ENCODE results near the gene FRMD6.

Gene FRMD6

GRCh38 chr14:51651388-51652167 lies at the start of gene FRMD6:
Gene FRMD6 (plus strand): TSS chr14:51651910. CDS start chr14:51689837, 37,927 bp downstream.
- in situ Hi-C loops (cut with HindIII; ENCODE audit: low sequenced_read_pairs), result no loop called here

DNA sequence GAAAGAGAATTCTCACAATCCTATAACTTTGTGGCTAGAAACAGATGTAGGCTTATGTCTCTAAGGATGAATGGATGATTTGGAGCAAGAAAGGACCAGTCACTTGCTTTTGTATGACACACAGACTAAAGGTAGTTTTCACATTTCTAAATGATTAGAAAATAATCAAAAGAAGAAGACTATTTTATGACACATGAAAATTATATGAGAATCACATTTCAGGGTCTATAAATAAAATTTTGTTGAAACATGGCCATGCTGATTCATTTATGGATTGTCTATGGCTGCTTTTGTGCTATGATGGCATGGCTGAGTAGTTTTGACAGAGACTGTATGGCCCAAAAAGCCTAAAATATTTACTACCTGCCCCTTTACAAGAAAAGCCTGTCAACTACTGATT lies 49.4 kb upstream of the FRMD6 start:
- in situ Hi-C loops (cut with HindIII; ENCODE audit: low sequenced_read_pairs), result no loop called here

DNA sequence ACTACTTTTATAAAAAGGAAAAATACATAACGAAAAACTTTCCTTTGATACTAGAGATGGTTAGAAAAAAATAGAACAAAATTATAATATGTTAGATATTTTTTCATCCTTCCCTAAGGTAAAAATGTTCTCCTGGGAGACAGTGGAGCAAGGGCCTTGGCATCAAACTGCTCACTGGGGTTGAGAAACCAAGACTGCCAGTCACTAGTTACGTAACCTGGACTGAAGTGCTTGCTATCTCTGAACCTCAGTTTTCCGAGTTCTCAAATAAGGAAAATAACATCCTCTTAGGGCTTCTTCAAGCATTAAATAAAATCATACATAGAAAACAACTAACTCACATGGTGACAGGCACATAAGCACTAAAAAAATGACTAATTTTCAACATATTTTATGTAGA lies 48.2 kb upstream of the FRMD6 start:
- in situ Hi-C loops (cut with HindIII; ENCODE audit: low sequenced_read_pairs), result no loop called here

DNA sequence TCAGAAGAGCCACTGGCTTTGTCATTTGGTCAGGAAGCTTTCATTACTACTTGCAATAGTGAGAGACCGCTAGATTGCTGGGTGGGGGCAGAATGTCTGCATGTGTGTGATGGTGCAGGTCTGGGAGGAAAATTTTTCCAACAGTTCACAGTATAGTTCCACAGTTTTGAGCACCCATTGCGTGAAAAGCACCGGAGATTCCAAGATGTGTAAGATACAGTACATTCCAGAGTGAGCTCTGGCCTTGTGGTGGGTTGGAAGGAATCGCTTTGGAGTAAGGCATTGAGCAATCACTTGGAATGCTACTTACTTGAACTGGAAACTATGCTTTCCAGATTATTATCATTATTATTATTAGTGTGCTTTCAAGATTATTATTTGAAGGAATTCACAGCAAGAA lies 47.6 kb upstream of the FRMD6 start:
- in situ Hi-C loops (cut with HindIII; ENCODE audit: low sequenced_read_pairs), result no loop called here

DNA sequence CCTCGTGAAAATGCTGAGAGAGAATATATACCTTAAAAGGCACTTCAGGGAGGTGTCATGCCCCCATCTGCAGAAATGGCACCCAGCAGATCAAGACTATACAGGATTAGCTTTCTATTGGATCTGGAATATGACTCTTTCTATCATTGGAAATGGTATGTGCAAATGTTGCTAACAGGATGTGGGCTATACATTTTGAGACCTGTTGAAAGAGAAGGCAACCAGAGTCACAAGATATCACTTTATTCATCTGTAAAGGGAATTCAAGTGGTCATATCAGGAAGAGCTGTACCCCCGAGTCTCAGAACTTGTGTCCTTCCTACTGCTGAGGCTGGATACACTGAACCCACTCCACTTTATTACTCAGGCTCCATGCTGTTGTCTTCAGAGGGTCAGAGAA lies 46.1 kb upstream of the FRMD6 start:
- in situ Hi-C loops (cut with HindIII; ENCODE audit: low sequenced_read_pairs), result no loop called here

DNA sequence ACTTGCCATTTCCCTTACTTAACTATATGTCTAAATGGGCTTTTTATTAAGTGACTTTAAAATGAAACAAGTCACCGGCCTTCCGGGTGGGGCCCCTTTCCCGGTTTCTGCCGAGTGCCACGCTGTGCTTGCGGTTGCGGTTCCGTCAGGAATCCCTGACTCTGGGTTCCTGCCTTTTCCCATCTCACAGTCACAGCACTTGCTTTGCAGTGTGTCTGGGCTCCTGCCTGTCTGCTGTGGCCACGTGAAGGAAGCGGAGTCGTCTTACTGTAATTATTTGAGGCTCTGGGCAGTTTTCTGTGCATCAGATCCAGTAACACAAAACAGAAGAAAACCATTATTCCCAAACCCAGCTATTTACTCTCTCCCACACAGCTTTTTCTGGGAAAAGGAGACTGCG lies 44.0 kb upstream of the FRMD6 start:
- in situ Hi-C loops (cut with HindIII; ENCODE audit: low sequenced_read_pairs), result no loop called here

GRCh38 chr14:51609251-51609954 lies 42.3 kb upstream of the FRMD6 start:
- in situ Hi-C loops (cut with HindIII; ENCODE audit: low sequenced_read_pairs), result no loop called here

DNA sequence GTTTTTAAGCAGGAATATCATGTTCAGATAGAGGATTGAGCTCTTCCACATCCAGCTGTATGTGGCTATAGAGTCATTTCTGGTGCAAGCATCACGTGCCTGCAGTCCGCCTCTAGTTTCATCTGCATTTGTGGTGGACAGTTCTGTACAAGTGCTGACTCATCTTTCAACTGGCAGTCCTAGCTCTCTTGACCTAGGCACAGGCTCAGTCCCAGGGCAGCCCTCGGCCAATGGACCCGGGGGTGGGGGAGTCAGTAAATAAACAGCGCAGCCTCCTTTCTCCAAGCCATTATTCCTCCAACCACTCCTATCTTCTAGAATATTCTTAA lies 41.8 kb upstream of the FRMD6 start:
- in situ Hi-C loops (cut with HindIII; ENCODE audit: low sequenced_read_pairs), result no loop called here

GRCh38 chr14:51610771-51611170 lies 40.9 kb upstream of the FRMD6 start:
- in situ Hi-C loops (cut with HindIII; ENCODE audit: low sequenced_read_pairs), result no loop called here

DNA sequence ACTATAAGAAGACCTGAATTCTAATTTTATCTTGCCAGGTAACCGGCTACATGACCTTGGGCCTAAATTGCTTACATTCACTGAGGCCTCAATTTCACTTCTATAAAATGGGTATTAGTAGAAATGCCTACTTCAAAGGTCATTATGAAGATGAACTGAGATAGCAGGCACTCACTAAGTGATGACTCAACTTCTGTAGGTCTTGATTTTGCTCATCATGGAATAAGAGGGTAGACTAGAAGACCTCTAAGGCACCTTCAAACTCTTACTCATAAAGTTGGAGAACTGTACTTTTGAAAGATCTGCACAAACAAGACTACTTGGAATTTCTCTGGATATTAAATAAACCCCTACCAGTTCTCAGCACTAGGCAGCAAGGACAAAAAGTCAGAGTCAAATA lies 39.3 kb upstream of the FRMD6 start:
- in situ Hi-C loops (cut with HindIII; ENCODE audit: low sequenced_read_pairs), result no loop called here

DNA sequence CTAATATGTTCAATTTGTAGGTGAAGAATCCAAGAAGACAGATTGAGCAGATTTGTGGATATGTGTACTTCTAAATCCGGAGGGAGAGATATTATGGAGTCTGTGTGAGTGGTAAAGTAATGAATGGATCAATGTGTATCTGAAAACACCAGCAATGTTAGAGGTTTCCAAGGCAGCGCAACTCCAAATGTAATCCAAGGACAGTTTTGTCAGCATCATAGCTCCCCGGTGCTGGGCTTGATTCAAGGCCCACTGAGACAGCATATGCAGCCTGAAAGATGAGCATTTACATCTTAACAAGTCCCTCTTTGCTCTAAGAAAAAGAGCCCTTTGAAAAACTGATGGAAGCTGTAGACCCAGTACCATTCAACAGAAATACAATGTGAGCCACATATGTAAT lies 38.3 kb upstream of the FRMD6 start:
- in situ Hi-C loops (cut with HindIII; ENCODE audit: low sequenced_read_pairs), result no loop called here

GRCh38 chr14:51614707-51615106 lies 37.0 kb upstream of the FRMD6 start:
- in situ Hi-C loops (cut with HindIII; ENCODE audit: low sequenced_read_pairs), result no loop called here

- in situ Hi-C loops (cut with HindIII; ENCODE audit: low sequenced_read_pairs), result no loop called here
Observed at GRCh38 chr14:51616256-51616655, 35.5 kb upstream of the FRMD6 start.

DNA sequence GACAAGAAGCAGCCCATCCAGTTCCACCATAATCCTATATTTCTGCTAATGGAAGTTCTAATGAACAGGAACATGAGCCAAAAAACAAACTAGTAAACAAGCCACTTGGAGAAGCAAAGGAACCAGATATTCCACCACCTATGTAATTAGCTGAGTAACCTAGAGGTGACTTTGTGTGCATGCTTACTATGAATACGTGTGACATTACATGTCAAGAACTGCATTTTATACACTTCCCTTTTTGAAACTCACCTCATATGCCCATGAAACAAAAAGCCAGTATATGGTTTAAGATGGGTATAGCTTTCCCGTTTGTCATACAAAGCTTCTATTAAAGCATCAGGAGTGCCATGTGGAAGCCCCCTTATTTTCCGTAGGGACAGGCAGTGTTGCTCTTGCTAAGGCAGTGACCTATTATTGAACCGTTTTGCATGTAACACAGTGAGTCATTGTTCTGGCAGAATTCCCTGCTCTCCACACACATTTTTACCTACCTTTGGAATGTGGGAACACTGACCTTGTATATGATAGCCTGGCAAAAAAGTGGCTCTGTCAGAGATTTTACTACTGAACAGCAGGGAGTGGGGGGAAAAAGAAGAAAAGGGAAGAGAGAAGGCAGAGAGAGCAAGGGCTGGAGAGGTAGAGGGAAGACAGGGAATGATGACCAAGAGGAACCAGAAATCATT lies 34.8 kb upstream of the FRMD6 start:
- in situ Hi-C loops (cut with HindIII; ENCODE audit: low sequenced_read_pairs), result no loop called here

DNA sequence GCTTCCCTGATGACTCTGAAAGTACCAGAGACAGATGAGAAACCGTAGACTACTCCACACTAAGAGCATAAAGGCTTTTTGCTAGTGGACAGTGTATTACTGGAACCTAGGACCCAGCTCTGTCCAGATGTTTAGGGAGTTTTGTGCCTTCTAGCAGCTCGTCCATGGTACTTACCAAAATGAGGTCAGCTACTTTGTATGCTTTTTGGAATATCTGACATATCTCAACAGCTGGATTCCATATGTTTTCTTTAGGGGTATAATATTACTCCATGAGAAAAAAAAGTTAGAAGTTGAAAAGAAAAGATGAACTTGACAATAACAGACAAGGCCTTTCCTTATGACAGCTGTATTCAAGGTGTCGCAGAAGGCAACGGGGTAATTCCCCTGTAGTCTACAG lies 32.1 kb upstream of the FRMD6 start:
- in situ Hi-C loops (cut with HindIII; ENCODE audit: low sequenced_read_pairs), result no loop called here

DNA sequence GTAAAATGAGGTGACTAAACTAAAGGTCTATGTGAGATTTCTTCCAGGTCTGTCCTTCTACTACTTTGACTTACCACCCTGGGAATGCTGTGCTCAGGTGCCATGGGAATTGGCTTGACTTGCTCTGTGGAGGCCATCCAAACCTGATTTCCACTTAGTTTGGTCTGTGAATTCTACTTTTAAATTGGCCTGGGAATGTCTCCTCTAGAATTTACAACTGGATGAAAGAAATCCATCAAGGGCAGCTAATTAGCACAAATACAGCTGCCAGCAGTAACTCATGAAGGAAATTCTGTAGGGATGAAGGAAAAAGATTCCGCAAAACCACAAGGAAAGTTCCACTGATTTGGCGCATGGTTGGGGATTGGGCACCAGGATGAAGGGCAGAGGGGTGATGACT lies 31.7 kb upstream of the FRMD6 start:
- in situ Hi-C loops (cut with HindIII; ENCODE audit: low sequenced_read_pairs), result no loop called here

DNA sequence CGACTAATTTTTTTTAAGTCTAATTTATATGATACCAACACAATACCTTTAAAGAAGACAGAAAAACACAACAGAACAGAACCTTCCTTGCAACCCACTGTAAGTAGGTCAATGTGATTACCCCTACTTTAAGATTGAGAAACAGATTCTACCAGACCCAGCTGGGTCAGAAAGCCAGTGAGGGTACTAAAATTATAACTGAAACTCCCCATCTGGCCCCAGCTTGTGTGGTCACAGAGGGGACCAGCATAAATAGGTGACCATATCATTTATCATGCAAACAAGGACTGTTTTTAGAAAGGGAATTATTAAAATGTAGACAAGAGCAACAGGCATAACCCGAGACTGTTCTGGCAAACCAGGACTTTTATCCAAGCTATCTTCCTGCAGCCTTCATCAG lies 30.1 kb upstream of the FRMD6 start:
- in situ Hi-C loops (cut with HindIII; ENCODE audit: low sequenced_read_pairs), result no loop called here

- in situ Hi-C loops (cut with HindIII; ENCODE audit: low sequenced_read_pairs), result no loop called here
Observed at GRCh38 chr14:51622376-51622775, 29.3 kb upstream of the FRMD6 start.

DNA sequence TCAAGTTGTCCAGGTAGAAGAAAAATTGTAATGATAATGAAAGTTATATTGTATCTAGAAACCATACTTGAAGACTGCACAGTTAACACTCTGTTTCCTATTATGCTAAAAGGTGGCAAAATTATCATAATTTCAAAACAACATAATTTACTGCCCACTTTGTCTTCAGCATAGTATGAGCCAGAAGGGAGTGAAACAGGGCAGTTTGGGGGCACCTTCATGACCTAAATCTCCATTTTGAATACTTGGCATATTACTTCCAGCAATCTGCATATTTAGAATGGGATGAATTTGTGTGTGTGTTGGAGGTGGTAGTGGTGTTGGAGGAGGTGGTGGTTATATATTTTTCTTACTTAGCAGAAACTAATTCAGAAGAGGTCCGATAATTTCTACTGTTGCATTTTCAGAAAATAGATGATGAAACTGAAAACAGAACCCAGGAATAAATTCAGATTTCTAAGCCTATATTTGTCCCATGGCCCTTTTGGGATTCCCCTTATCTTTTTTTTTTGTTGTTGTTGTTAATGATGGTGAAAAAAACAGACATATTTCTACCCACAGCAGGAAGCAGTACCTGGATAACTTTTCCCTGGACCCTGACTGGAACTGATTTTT lies 26.6 kb upstream of the FRMD6 start:
- in situ Hi-C loops (cut with HindIII; ENCODE audit: low sequenced_read_pairs), result no loop called here

DNA sequence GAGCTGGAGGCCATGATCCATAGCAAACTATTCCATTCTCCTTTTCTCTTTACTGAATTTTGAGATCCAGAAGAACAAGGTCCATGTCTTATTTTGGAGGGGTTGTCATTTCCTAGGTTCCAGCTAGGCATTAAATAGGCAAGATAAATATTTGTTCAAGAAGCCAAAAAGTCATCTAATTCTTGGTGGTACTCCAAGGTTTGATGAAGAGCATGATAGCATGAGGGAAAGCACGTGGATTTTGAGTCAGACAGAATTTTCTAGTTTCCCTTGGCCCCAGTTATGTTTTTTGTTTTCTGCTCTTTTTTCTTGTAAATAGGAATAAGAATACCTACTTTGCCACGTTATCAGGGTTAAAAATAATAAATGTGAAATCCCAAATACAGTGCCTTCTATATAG lies 25.5 kb upstream of the FRMD6 start:
- in situ Hi-C loops (cut with HindIII; ENCODE audit: low sequenced_read_pairs), result no loop called here

GRCh38 chr14:51626788-51627187 lies 24.9 kb upstream of the FRMD6 start:
- in situ Hi-C loops (cut with HindIII; ENCODE audit: low sequenced_read_pairs), result no loop called here

GRCh38 chr14:51627313-51627712 lies 24.4 kb upstream of the FRMD6 start:
- in situ Hi-C loops (cut with HindIII; ENCODE audit: low sequenced_read_pairs), result no loop called here
